BE2C (cell line): ENCODE measurements around the gene MFAP2.
"Not testable (repeated sequence)": the region's sequence is repeated elsewhere in the genome, so short reads cannot be mapped to it uniquely, and the experiment has no call there.

Experiments
- DNase-seq: peaks from one replicate; pipeline ENCODE4 v3.0.0-alpha.2; 2020
- H3K27me3 ChIP-seq: fragments of 250-450 bp; sonication (Bioruptor Pico); 2 replicates; pipeline ENCODE4 v1.5.1; 2020; ENCODE audit warnings: mild to moderate bottlenecking
- H3K36me3 ChIP-seq: fragments of 250-450 bp; sonication (Bioruptor Pico); 2 replicates; pipeline ENCODE4 v1.5.1; 2020; ENCODE audit warnings: mild to moderate bottlenecking
- H3K4me1 ChIP-seq: fragments of 250-450 bp; sonication (Bioruptor Pico); 2 replicates; pipeline ENCODE4 v1.5.1; 2020
- H3K4me3 ChIP-seq: 2 replicates; pipeline ENCODE4 v1.5.1; 2011; ENCODE audit warnings: low read depth, low read length
- H3K9me3 ChIP-seq: fragments of 250-450 bp; sonication (Bioruptor Pico); 2 replicates; pipeline ENCODE4 v1.5.1; 2020
- CTCF ChIP-seq: IDR thresholded peaks from 2 replicates; pipeline ENCODE4 v1.5.1; 2012; ENCODE audit warnings: mild to moderate bottlenecking, low read depth, low read length

MFAP2 gene

DNA sequence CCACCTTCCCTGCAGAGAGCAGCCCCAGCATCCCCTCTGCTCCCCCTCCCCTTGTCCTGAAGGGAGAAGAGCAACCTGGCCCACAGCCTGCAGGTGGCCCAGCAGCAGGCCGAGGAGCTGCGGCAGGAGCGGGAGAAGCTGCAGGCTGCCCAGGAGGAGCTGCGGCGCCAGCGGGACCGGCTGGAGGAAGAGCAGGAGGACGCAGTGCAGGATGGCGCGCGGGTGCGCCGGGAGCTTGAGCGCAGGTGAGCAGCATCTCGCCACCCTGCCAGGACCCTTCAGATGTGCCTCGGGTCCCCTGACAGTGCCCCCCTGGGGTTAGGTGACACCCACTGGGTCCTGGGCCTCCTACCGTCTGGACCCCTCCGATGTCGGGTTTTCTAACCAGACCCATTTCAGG lies 36.4 kb downstream of the MFAP2 start:
- Histone ChIP-seq H3K27me3 (no peaks in the 10 kb centered on the region), H3K4me3 (no peak overlapping the region), H3K4me1 (no peaks in the 10 kb centered on the region), H3K9me3 (no peaks in the 10 kb centered on the region), H3K36me3 (no peaks in the 10 kb centered on the region)
- TF ChIP-seq CTCF, result no peak
- no peak for DNase-seq

DNA sequence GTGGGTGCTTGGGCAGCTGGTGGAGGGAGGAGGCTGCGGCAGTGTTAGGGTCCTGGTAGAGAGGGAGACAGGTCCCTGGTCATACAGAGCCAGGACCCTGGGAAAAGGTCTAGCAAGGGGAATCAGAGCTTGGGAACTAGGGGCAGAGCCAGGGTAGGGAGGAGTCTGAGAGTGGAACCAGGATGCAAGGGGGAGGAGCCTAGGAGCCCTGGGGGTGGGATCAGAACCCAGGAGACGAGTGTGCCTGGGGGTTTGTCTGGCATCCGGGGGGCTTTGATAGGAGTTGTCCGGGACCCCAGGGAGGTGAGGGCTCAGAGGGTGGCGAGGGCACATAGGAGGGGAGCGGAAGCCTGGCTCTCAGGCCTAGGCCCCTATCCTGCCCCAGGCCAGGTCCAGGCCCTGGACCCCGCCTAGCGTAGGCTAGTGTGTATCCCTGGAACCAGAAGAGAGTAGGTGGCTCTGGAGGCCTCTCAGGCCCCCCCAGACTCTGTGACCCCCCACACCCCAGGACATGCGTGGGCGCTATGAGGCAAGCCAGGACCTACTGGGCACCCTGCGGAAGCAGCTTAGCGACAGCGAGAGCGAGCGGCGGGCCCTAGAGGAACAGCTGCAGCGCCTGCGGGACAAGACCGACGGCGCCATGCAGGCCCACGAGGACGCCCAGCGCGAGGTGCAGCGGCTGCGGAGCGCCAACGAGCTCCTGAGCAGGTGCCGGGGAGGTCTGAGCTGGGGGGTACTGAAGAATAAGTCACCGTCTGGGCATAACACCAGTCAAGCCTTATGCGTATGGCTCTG lies 40.8 kb downstream of the MFAP2 start:
- H3K4me3 ChIP-seq, H3K9me3 ChIP-seq, H3K36me3 ChIP-seq, H3K27me3 ChIP-seq, H3K4me1 ChIP-seq, DNase-seq: not testable (repeated sequence)

DNA sequence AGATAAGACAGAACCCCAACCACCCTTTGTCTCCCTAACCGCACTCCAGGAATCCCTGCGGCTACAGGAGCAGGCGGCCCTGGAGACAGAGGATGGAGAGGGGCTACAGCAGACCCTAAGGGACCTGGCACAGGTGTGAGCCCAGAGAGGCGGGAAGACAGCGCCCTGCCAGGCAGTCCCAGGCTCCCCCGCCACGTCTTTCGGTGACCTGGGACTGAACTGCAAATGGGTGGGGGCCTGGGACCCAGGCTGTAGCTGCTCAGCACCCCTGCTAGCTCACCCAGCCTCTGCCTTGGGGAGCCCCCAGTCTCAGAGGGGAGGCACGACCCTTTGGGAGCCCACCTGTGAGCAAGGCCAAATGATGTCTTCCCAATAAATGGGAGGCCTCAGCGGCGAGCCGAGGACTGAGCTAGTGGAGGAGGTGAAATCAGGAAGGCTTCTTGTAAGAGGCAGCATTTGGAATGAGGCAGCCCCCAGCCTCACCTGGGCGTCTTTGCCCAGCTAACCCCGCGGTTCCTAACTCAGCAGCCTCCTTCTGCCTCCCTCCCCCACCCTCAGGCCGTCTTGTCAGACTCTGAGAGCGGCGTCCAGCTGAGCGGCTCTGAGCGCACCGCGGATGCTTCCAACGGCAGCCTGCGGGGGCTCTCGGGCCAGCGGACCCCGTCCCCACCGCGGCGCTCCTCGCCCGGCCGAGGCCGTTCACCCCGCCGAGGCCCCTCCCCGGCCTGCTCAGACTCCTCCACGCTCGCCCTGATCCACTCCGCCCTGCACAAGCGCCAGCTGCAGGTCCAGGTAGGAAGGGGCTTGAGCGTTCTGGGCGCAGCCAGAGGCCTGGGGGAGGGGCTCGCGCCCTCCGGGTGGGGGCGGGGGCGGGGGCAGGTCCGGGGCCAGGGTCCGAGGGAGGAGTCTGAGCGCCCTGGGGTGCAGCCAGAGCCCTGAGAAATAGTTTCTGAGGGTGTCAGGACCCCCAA lies 41.8 kb downstream of the MFAP2 start:
- TF ChIP-seq CTCF, result no peak
- Histone ChIP-seq H3K27me3 (no peaks in the 10 kb centered on the region), H3K36me3 (no peaks in the 10 kb centered on the region), H3K9me3 (no peaks in the 10 kb centered on the region), H3K4me1 (no peaks in the 10 kb centered on the region), H3K4me3 (no peak overlapping the region)
- no peak for DNase-seq

DNA sequence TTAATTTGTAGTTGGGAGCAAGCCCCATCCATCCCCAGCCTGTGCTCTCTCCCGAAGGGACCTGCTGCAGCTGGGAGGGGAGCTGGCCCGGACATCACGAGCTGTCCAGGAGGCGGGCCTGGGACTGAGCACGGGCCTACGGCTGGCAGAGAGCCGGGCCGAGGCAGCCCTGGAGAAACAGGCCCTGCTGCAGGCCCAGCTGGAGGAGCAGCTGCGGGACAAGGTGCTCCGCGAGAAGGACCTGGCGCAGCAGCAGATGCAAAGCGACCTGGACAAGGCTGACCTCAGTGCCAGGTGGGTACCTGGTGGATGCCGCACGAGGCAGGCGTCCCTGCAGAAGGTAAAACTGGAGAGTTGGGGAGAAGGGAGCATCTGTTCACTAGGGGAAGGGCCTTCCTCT lies 43.8 kb downstream of the MFAP2 start:
- DNase-seq, H3K4me3 ChIP-seq, H3K4me1 ChIP-seq, H3K36me3 ChIP-seq, H3K27me3 ChIP-seq, H3K9me3 ChIP-seq: not testable (repeated sequence)

- not testable (repeated sequence) for H3K27me3 ChIP-seq, H3K36me3 ChIP-seq, H3K4me1 ChIP-seq, H3K9me3 ChIP-seq, H3K4me3 ChIP-seq, DNase-seq
These were observed 46.5 kb downstream of the MFAP2 start for GRCh38 chr1:16933945-16934344.

DNA sequence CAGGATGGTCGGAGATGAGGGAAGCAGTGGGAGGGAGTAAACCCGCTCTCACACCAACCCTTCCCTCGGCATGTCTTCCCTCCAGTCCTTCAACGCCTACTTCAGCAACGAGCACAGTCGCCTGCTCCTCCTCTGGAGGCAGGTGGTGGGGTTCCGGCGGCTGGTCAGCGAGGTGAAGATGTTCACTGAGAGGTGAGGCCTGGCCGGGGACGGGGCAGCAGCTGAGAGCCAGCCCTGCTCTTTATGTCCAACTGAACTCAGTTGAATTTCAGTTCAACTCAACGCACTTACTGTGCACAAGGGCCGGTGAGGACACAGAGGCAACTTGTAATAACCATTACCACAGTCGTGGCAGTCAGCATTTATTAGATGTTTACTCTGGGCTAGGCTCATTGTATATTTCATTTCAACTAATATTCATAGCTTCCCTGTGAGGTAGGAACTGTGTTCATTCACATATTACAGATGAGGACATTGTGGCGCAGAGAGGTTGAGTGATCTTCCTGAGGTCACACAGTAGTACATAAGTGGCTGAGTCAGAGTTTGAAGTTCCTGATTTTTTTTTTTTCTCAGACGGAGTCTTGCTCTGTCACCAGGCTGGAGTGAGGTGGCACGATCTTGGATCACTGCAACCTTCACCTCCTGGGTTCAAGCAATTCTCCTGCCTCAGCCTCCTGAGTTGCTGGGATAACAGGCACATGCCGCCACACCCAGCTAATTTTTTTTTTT lies 49.0 kb downstream of the MFAP2 start:
- not testable (repeated sequence) for DNase-seq, H3K9me3 ChIP-seq, H3K4me1 ChIP-seq, H3K4me3 ChIP-seq, H3K27me3 ChIP-seq, H3K36me3 ChIP-seq

DNA sequence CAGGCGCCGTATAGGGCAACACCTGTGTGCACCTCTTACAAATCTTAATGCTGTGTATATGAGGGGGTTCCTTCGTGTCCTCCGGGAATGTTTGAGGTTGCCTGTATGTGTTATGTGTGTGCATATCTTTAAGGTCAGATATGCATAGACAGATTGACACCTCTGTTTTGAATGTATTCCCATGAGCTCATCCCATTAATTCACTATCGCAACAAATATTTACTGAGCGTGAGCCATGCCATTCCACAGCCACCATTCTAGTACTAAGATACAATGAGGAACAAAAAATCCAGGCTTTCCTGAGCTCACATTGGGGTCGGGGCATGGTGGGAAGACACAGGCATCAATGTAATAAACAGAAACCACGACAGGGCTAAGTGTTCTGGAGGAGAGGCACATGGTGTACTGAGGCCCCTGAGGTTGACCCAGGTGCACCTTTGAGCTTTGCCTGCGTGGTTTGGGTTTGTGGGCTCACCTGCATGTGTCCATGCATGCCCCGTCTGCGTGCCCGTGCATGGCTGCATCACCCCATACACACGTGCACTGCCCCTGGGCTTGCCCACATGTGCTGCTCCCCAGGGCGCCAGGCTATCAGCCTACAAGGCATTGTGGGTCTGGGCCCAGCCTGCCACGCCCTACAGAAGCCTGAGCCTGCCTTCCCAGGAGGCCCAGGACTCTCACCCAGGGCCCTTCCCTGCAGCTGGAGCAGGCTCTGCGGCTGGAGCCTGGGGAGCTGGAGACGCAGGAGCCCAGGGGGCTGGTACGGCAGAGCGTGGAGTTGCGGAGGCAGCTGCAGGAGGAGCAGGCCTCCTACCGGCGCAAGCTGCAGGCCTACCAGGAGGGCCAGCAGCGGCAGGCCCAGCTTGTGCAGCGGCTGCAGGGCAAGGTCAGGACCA lies 51.0 kb downstream of the MFAP2 start:
- not testable (repeated sequence) for H3K4me3 ChIP-seq, DNase-seq, H3K27me3 ChIP-seq, H3K36me3 ChIP-seq, H3K4me1 ChIP-seq, H3K9me3 ChIP-seq
